CD1c-positive myeloid dendritic cell (primary cell): Measurements from ENCODE around the gene ZNF593OS.

Source experiments
- DNase-seq: peaks from one replicate; pipeline ENCODE4 v3.0.0-alpha.2; 2016; ENCODE audit errors: extremely low spot score

ZNF593OS gene

DNA sequence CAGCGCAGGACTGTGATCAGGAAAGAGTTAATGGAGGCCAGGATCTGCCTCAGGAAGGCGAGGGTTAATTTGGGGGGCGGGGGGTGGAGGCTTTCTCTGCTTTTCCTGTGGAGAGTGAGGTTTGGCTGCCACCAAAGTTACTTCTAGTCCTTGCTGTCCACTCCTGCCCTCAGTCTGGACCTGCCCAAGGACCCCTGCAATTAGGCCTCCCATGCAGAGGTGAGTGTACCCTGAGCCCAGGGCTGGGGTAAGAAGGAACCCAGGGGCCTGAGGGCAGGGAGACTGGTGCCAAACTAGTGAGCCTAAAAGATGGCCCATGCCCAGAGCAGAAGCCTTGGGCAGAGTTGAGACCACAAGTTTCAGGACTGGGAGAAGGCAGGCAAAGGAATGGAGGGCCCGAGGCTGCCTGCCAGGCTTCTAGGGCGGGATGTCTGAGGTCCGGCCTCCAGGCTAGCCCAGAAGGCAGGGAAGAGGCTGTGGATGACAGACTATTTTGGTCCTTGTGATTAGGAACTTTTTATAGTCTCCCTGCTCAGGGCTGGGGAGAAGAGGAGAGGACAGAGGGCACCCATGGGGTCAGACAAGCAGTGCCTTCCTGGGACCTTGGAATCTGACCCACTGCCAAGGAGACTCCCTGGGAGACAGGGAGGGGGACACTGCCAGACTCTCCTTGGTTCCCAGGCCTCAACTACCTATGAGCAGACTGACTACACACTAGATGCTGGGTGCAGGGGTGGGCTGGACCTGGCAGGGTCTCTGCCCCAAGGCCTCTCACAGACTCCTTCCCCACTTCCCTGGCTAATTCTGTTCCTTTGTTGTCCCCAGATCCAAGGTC lies 12.5 kb downstream of the ZNF593OS start, which contains the start of gene FAM110D:
TSS of gene FAM110D (plus strand) at position 172 of the 835 bp plus-strand sequence. CDS start 2,213 bp downstream, outside the sequence.
- no peak for DNase-seq

DNA sequence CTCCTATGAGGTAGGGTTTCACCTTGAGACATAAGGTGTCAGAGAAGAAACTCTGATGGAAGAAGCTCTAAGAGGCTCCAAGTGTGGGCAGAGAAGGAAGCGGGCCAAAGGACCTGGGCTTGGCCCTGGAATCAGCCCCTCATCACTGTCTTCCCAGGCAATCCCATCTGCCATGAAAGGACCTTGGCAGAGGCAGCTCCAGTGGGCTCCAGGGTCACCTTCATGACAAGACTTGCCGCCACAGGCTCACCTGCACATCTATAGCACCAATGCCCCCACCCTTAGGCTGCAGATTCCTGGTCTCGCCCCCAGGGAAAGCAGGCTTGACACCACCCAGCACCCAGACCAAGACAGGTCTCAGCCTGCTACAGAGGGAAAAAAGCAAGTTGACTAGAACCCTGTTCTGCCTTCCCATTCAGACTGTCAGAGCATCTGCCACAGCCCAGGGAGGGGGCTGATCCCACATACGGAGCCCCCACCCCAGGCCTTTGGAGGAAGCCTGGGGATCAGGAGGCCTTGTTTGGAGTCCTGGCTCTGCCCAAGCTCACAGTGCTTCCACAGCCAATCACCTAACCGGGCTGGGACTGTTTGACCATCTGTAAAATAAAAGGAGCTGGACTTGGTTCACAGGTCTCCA lies 13.2 kb downstream of the ZNF593OS start:
- DNase-seq, result no peak

DNA sequence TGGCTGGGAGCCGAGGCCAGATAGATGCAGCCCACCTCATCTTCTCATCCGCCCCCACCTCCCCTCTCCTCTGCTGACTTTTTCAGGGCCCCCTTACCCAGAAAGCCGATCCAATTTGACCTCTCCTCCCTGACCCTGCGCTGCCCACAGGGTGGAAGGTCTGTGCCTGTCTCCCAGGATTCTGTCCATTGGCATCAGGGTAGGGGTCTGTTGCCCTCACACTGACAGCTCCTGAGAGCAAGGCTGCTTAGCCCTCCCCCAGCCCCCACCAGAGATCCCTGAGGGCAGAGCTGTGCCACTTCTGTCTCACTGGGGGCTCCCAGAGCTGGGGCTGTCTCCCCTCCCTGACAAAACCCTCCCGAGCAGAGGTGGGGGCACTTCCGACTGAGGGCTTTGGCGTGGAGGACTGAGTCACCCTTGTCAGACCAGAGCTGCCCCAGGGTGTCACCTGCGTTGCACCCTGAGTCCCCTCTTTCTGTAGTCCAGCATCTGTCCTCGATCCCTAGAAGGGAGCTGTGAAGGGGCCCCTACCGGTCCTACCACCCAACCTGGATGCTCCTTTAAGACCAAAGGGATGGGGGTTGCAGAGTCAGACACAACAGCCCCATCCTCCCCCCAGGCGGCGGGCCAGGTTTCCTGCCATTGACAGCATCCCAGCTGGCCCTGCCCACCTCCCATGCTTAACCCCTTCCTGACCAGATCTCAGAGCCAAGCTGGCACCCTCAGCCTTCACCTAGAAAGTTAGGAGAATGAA lies 15.2 kb downstream of the ZNF593OS start:
- no peak for DNase-seq

DNA sequence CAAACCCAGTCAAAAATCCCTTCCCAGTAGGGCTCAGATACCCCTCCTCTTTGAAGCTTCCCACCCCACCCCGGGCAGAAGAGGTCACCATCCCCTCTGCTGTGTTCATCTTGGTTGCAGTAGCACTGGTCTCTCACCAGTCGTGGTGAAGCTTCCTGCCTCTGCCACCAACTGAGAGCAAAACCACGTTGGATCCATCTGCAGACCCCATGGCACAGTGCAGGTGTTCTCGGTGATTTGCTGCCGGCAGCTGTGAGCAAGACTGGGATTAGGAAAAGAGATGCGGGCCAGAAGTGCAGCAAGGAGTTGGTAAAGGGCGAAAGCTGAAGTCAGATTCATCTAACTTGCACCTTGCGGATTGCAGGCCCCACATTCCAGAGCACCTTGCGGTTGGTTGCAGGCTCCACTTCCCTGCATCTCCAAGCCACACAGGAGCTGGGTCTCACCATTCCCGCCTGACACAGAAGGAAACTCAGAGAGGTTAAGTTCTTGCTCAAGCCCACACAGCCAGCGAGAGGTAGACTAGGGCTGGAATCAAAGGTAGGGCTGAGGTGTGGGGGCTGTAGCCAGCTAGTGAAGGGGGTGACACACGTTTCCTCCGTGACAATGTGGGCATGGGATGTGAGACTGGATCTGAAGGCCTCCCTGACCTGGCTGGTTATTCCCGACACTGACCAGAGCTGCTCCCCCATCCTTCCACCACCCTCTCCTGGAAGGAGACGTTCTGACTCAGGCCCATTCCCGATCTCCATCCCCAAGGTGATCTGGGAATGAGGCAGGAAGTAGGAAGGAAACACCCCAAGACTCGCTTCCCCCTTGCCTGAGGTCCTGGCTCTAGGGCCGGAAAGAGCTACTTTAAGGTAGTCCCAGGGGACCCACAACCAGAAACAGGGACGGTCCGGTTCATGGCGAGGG lies 16.0 kb downstream of the ZNF593OS start:
- DNase-seq, result no peak

DNA sequence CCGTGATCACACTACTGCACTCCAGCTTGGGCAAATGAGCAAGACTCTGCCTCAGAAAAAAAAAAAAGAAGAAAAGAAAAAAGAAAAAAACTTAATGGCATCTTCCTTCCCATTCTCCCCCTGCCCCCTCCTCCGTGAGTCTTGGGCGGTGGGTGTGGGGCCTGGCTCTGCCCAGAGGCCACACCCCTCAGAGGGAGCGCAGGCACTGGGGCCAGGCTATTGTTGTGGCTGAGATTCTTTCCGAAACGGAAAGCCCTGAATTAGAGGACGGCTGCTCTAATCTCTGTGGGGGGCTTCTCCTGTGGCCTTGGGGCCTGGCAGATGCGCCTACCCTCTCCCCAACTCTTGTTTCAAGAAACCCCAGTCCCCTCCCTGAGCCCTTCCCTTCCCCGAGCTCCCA lies 16.9 kb downstream of the ZNF593OS start:
- DNase-seq, result no peak

DNA sequence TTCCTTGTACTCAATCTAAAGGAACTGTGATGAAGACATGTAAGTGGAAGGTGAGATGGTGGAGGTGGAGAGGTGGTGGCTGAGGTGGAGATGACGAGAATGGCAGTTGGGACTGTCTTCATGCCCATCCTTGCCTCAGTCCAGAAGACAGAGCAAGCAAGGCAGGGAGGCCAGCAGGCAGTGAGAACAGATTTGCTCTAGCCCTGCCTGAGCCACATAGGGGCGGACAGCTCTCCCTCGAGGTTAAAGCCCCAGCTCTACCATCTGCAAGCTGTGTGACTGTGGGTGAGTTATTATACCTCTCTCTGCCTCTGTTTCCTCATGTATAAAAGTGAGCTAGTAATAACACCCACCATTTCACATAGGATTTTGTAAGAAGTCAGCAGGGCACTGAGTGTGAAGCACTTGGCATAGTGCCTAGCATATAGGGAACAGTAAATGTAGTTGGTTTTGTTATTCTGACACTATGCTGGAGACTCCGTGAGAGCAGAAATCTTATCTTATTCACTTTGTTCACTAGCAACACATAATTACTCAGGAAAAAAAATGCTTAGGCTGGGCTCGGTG lies 17.6 kb downstream of the ZNF593OS start:
- DNase-seq, result peak; percentile 51

DNA sequence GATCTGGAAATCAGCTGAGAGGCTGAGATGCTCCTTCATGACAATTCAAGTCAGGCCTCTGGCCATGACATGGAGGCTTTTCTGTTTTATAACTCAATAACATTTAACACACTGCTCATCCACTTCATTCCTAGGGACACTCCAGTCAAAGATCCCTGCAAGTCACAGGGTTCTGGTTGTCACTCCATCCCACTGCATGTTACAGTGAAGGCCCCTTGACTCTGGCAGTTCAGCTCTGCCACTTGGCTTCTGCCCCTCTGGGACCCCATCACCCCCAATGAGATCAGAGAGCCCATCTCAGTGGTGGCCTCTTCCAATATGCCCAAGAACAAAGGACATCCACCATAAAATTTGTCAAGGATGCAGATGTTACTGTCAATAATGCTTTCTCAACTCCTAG lies 22.7 kb downstream of the ZNF593OS start:
- no peak for DNase-seq

DNA sequence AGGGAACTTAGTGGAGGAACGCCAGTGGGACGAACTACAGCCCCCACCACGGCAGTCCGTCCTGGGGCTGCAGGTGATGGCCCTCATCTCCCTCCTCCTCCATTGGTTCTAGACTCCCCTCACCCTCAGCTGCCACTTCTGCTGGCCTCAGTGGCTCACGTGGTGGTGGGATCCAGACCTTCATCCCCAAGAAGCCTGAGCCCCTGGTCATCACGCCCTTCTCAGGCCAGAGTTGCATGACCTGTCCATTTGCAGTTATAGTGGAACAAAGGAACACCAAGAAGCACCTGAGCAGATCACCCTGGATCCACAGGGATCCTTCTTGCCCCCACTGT lies 25.7 kb downstream of the ZNF593OS start:
- DNase-seq, result no peak

DNA sequence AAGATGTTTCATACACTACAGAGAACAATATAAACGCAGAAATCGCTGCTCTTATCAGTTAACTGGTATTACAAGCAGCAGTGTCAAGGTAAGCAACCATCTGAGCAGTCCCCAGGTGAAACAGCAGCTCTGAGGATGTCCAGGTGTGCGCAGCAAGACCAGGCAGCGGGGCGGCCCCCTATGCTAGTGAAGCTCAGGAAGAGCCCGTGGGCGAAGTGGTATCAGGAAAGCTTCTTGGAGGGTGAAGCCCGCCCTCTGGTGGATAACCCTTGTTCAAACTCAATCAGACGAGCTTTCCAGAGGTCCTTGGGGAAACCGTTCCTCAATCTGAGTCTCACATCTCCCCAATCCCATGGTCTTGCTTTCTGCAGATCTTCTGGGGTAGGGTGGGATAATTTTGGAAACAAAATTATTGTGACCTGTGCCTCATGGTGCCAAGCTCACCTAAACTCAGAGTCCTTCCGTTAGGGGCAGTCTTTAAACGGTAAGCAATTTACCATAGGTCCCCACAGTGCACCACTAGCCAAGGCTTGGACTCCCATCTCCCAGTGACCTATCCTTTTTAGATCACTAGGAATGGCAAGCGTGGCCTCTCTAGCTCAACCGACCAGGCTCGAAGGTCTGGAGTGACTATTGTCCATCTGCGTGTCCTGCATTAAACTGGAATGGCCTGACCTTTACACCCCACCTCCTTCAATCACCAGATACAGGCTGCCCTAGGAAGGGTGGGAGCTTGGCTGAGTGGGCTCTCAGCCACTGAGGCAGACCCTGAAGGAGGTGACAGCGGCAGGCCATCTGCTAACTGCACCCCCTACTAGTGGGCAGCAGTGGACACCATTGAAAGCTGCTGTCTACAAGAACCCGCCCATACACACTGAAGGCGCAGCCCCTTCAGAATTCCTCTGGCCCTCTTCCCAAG lies 26.3 kb downstream of the ZNF593OS start:
- peak; percentile 88 for DNase-seq

DNA sequence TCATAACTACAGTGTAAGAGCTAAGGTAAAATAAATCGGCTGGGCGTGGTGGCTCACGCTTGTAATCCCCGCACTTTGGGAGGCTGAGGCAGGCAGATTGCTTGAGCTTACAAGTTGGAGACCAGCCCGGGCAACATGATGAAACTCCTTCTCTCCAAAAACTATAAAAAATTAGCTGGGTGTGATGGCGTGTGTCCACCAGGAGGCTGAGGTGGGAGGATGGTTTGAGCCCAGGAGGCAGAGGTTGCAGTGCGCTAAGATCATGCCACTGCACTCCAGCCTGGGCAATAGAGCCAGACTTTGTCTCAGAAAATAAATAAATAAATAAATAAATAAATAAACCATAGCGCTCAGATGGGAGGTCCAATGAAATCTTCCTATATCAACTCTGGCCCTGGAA lies 29.5 kb downstream of the ZNF593OS start:
- DNase-seq, result no peak

DNA sequence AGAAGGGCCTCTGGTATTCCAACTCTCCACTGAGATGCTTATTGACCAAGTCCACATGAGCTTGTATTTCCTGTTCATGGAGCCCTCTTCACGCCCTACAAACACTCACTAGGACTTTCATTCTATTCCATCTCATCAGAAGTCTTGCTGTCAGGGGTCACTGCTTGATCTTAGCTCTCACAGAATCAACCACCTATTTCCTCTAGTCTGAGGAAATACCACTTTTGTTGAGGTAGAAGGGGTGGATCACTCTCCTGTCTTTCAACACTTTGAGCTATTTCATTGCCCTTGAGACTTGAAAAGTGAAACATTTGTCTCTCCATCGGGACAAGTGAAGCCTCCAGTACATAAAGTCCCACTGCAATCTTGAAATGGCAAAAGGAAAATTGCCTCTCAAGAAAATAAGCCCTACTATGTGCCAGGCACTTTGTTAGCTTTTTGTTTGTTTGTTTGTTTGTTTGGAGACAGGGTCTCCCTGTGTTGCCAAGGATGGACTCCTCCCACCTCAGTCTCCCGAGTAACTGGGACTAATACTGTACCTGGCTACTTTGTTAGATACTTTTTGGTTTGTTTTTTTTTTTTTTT lies 32.6 kb downstream of the ZNF593OS start:
- DNase-seq, result no peak

DNA sequence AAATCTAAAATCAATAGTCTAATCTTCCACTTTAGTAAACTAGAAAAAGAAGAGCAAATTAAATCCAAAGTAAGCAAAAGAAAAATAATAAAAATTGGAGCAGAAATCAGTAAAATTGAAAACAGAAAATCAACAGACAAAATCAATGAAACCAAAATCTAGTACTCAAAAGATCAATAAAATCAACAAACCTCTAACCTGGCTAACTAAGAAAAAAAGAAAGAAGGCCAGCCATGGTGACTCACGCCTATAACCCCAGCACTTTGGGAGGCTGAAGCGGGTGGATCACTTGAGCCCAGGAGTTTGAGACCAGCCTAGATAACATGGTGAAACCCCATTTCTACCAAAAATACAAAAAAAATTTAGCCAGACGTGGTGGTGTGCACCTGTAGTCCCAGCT lies 37.2 kb downstream of the ZNF593OS start:
- no peak for DNase-seq

DNA sequence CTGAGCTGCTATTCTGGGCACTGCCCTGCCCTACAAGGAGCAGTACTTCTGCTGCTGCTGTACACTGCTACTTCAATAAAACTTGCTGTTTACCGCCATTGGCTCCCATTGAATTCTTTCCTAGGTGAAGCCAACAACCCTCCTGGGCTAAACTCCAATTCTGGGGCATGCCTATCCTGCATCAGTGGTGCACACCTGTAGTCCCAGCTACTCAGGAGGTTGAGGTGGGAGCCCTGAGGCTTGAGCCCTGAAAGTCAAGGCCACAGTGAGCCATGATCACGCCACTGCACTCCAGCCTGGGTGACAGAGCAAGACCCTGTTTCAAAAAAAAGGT lies 38.8 kb downstream of the ZNF593OS start:
- no peak for DNase-seq

DNA sequence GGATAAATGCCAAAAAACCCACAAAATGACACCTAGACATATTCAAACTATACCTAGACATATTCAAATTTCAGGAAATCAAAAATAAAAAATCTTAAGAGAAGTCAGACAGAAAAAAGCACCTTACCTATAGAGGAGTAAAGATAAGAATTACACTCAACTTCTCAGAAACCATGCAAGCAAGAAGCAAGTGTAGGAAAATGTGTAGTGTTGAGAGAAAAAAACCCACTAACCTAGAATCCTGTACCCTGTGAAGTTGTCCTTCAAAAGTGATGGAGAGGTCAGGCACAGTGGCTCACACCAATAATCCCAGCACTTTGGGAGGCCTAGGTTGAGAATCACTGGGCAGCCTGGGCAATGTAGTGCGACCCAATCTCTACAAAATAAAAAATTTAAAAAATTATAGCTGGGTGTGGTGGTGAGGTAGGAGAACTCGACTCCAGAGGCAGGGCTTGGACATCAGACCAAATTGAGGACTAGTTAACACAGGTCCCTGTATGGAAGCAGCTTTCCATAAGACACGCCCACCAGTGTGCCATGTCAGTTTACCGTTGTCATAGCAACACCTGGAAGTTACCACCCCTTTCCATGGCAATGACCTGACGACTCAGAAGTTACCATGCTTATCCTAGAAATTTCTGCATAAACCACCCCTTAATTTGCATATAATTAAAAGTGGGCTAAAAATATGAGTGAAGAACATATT lies 39.4 kb downstream of the ZNF593OS start:
- no peak for DNase-seq

DNA sequence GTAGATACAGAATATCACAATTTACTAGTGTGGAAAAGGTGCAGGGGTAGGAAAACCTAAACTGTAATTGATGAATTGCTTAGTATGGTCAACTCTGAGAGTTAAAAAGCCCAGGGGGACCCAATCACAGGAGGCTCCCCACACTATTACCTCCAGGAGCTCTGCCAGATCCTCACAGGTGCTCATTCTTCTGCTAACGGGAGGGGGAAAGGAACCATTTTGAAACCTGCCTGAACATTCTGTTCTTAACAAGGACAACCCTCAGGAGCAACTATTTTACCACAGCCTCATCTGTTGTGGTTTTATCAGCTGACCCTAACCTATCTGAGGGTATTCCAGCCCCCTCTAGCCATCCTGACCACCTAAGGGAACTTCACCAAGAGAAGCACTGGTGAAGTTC lies 40.9 kb downstream of the ZNF593OS start:
- DNase-seq, result no peak

DNA sequence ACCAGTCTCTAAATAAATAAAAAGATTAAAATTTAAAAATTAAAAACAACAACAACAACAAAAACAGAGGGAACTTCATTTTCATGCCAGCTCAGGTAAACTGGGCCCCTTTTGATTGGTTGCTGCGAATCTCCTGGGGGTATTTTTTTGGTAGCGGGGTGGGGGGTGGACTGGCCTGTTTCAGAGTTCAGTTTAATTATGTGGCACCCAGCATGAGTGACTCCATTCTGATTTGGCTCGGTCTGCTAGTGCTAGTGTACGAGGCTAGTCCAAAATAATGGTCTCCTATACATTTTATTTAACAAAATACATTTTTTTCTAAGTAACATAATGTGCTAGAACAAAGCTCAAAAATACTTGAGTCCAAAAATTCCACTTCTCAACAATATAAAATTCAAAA lies 41.9 kb downstream of the ZNF593OS start:
- no peak for DNase-seq

DNA sequence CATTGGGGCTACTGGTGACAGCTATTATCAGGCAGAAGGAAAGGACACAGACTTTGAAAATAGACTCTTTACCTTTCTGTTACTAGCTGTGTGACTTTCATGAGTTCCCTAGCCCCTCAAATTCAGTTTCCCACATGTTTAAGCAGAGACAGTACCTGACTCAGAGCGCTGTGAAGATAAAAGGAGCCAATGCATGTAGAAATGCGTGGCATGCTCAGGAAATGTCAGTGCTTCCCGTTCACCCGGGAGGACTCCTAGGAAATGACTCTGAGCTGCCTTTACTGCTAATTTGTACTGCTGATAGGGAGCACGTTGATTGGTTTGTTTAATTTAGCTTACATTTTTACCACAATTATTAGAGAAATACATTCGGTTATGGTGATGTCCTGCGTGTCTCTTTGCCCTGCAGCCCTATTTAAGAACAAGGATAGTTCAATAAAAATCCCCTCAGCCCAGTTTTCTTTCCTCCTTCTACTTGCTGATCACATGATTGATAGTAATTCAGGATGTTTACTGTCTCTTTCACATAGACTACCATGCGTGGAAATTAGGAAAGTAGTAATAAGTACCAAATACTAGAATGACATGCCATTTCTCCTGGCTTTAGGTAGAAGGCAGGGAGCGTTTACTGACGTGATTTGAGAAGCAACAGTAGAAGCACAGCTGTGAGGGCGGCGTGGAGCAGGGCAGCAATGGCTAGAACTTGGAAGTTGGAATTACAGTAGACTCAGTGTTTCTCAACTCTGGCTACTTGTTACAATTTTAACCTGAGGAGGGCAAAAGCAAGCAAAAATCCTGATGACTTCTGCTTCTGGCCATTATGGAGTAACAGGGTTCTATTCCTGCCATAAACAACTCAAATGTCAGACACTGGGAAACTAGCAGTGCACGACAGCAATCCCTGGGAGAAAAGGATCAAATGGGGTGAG lies 44.1 kb downstream of the ZNF593OS start:
- DNase-seq, result peak; percentile 31
